HepG2 (cell line): ENCODE measurements around the gene MEX3C. TPM values are rescaled to one million over a fixed set of nuclear protein-coding genes. Genes with fewer than 3 reads are reported as not detected.

ENCODE experiments used
- ARID3A ChIP-seq: IDR thresholded peaks from 2 replicates; pipeline ENCODE4 v1.6.1; 2012; ENCODE audit warnings: low read depth, low read length, improper control_type of control experiment
- CREB1 ChIP-seq, 2 experiments: fragments of 450-650 bp in 1 of 2; IDR thresholded peaks; 2 replicates each; pipeline ENCODE4 v1.6.1; 2016 to 2017; ENCODE audit warnings: control low read depth in 1 of 2, mild to moderate bottlenecking in 1 of 2, missing compliant biosample characterization in 1 of 2, missing genetic modification characterization in 1 of 2
- GABPB1 ChIP-seq: IDR thresholded peaks from 2 replicates; pipeline ENCODE4 v1.6.1; 2016; ENCODE audit warnings: mild to moderate bottlenecking, missing genetic modification reagents, moderate library complexity, missing compliant biosample characterization
- JUNB ChIP-seq: sonication (generic); formaldehyde crosslinking; IDR thresholded peaks from 2 replicates; pipeline ENCODE4 v1.8.0; 2022; ENCODE audit warnings: missing genetic modification reagents, mild to moderate bottlenecking, borderline replicate concordance
- ZBTB42 ChIP-seq: sonication (generic); formaldehyde crosslinking; IDR thresholded peaks from 2 replicates; pipeline ENCODE4 v1.5.0; 2020; ENCODE audit warnings: mild to moderate bottlenecking, missing genetic modification reagents
- ZNF572 ChIP-seq: sonication (generic); formaldehyde crosslinking; IDR thresholded peaks from 2 replicates; pipeline ENCODE4 v1.5.1; 2020; ENCODE audit warnings: mild to moderate bottlenecking, missing genetic modification reagents
- ZNF713 ChIP-seq: sonication (generic); formaldehyde crosslinking; IDR thresholded peaks from 2 replicates; pipeline ENCODE4 v1.4.0; 2020; ENCODE audit warnings: mild to moderate bottlenecking, missing genetic modification reagents
- ZUFSP ChIP-seq: sonication (generic); formaldehyde crosslinking; IDR thresholded peaks from 2 replicates; pipeline ENCODE4 v1.9.0; 2021; ENCODE audit warnings: missing genetic modification reagents, mild to moderate bottlenecking, borderline replicate concordance
- polyA plus RNA-seq, 8 experiments: library from polyadenylated mRNA; depleted of rRNA in 3 of 8; stranded (reverse) in 7 of 8; unstranded in 1 of 8; fragments of >200 nt; fragmentation: Illumina TruSeq in 4 of 8; extraction: Trizol in 4 of 8; gene quantifications; 2 replicates each; pipeline versions ENCODE4 v1.2.1 to v1.2.3, GENCODE V29; 2011 to 2016; ENCODE audit warnings: low read depth in 4 of 8, missing spikeins in 1 of 8, mixed read lengths in 1 of 8; ENCODE audit not compliant: insufficient read depth in 1 of 8
- total RNA-seq, 5 experiments: library from RNA; depleted of rRNA; stranded (reverse); fragments of >200 nt; fragmentation: Illumina TruSeq; extraction: Trizol; gene quantifications; 2 replicates each; pipeline ENCODE4 v1.2.3, GENCODE V29; 2016; ENCODE audit warnings: low read depth in 1 of 5
- TF ChIP-seq, protein P1 (sequence below): sonication (generic); formaldehyde crosslinking; IDR thresholded peaks from one replicate; pipeline ENCODE4 v1.5.1; 2020; ENCODE audit warnings: mild to moderate bottlenecking, missing genetic modification reagents; ENCODE audit errors: not compliant biosample characterization

MEX3C gene
- total and polyA plus RNA-seq, 2 of the 13 experiments (the other 11 are each of a cell fraction or from before 2014, with no cell fraction given), result 34.8 to 36.4 TPM

DNA sequence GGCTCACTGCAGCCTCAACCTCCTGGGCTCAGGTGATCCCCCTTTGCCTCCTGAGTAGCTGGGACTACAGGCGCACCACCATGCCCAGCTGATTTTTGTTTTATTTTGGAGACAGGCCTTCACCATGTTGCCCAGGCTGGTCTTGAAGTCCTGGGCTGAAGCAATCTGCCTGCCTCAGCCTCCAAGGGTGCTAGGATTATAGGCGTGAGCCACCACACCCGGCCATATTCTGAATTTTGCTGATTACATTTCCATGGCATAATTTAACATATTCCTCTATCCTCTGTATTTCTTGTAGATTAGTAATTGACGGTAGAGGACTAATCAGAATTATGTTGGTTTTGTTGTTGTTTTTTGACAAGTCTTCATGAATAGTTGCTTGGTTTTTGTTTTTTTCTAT is 50.6 kb downstream of the MEX3C start (continued):
- TF ChIP-seq, protein P1, sequence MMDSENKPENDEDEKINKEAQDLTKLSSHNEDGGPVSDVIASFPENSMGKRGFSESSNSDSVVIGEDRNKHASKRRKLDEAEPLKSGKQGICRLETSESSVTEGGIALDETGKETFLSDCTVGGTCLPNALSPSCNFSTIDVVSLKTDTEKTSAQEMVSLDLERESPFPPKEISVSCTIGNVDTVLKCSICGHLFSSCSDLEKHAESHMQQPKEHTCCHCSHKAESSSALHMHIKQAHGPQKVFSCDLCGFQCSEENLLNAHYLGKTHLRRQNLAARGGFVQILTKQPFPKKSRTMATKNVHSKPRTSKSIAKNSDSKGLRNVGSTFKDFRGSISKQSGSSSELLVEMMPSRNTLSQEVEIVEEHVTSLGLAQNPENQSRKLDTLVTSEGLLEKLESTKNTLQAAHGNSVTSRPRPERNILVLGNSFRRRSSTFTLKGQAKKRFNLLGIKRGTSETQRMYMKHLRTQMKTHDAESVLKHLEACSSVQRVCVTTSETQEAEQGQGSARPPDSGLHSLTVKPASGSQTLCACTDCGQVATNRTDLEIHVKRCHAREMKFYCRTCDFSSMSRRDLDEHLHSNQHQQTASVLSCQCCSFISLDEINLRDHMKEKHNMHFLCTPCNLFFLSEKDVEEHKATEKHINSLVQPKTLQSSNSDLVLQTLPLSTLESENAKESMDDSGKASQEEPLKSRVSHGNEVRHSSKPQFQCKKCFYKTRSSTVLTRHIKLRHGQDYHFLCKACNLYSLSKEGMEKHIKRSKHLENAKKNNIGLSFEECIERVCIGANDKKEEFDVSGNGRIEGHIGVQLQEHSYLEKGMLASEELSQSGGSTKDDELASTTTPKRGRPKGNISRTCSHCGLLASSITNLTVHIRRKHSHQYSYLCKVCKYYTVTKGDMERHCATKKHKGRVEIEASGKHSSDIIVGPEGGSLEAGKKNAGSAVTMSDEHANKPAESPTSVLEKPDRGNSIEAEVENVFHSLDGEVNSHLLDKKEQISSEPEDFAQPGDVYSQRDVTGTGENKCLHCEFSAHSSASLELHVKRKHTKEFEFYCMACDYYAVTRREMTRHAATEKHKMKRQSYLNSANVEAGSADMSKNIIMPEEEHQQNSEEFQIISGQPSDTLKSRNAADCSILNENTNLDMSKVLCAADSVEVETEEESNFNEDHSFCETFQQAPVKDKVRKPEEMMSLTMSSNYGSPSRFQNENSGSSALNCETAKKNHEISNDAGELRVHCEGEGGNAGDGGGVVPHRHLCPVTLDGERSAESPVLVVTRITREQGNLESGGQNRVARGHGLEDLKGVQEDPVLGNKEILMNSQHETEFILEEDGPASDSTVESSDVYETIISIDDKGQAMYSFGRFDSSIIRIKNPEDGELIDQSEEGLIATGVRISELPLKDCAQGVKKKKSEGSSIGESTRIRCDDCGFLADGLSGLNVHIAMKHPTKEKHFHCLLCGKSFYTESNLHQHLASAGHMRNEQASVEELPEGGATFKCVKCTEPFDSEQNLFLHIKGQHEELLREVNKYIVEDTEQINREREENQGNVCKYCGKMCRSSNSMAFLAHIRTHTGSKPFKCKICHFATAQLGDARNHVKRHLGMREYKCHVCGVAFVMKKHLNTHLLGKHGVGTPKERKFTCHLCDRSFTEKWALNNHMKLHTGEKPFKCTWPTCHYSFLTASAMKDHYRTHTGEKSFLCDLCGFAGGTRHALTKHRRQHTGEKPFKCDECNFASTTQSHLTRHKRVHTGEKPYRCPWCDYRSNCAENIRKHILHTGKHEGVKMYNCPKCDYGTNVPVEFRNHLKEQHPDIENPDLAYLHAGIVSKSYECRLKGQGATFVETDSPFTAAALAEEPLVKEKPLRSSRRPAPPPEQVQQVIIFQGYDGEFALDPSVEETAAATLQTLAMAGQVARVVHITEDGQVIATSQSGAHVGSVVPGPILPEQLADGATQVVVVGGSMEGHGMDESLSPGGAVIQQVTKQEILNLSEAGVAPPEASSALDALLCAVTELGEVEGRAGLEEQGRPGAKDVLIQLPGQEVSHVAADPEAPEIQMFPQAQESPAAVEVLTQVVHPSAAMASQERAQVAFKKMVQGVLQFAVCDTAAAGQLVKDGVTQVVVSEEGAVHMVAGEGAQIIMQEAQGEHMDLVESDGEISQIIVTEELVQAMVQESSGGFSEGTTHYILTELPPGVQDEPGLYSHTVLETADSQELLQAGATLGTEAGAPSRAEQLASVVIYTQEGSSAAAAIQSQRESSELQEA (CRISPR knock-in tag), result no peak
- TF ChIP-seq CREB1 (IDR thresholded peaks at IDR 0.05), result no peak
- TF ChIP-seq CREB1 (CRISPR knock-in tag; IDR thresholded peaks at IDR 0.05), result no peak
- no peak for TF ChIP-seq JUNB (CRISPR knock-in tag)
- no peak for TF ChIP-seq ZNF572
- no peak for TF ChIP-seq ZUFSP (CRISPR knock-in tag)
- no peak for TF ChIP-seq ZNF713 (CRISPR knock-in tag)
- TF ChIP-seq ARID3A, result no peak
- no peak for TF ChIP-seq GABPB1 (CRISPR knock-in tag)
- TF ChIP-seq ZBTB42 (CRISPR knock-in tag), result no peak
- TF ChIP-seq, all 625 proteins: peak for 0
